Cerebellar cortex (tissue), 1 donor: ENCODE results near the gene VANGL2.
"Not testable (repeated sequence)": the region's sequence is repeated elsewhere in the genome, so short reads cannot be mapped to it uniquely, and the experiment has no call there.

Experiments
- DNase-seq: peaks from one replicate; pipeline ENCODE4 v3.0.0-alpha.2; 2015; ENCODE audit warnings: low spot score

The VANGL2 gene

GRCh38 chr1:160370561-160371345 is 29.6 kb upstream of the VANGL2 start:
- no peak for DNase-seq

DNA sequence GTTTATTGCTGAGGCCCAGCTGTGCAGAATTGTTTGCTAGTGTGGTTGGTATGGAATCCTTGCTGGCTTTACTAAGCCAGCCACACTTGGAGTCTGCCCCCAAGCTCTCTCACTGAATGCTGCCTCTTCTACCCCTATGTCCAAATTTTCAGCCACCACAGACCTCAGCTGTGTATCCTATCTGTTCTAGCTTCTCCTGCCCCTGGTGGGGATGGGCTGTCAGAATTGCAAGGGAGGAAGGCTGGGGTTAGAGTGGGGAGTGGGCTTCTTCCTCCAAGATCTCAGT is 29.1 kb upstream of the VANGL2 start:
- no peak for DNase-seq

DNA sequence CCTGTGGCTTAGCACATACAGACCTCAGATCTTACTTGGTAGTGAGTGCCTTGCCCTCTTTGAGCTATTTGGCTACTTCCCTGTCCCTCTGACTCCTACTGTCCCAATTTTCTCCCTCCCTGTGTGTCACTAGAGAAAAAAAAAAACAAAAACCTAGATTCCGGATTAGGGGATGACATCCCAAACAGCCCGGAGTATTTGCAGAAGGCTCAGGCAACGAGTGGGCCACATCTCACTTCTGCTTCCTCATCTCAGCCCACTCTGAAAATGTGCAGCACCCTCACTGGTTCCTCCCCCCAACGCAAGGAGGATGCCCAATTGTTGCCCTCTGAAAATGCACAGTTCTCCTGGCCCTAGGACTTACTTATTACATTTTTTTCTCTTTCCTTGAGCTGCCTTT is 28.6 kb upstream of the VANGL2 start:
- no peak for DNase-seq

DNA sequence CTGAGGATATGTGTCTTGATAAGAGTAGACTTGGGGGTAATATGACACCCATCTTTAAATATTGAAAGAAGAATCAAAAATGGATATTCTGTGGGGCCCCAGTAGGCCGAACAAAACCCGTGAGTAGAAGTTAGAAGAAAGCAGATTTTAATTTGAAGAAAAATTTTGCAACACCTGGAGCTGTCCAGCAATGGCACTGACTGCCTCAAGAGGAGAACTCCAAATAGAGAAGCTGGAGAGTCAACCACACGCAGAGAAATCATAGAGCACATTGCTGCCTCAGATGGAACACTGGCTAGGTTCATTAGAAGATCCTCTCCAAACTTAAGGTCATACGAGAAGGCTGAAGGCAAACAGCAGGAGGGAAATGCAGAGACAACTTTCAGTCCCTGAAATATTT is 26.7 kb upstream of the VANGL2 start:
- DNase-seq, result no peak

DNA sequence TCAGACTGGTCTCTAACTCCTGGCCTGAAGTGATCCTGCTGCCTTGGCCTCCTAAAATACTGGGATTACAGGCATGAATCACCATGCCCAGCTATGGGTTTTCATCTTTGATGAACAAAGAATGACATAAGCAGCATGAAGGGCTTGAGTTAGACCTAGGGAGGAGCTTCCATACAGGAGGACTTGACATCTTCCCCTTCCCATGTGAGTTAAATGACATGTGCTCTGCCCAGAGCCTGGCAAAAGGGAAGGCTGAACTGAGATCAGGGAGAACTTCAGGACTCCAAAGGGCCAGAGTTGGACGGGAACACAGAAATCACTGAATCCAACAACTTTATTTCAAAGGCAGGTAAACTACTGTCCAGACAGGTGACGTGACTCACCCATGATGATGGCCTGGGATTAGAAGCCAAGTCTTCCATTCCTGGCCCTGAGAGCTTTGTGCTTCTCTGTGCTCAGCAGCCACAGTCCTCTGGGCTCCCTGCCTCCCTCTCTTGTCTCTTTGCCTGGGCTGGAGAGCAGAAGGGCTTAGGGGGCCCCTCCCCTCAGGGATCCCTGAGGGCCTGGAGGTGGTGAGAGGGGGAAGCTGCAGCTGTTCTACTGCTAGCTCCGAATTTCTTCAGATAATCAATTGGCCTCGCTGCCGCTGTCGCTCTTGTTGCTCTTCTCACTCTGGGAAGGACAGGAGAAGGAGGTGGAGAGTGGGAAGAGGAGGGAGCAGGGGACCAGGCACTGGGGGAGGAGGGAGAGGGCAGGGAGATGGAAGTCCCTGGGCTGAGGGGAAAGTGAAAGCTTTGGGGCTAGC is 25.9 kb upstream of the VANGL2 start:
- no peak for DNase-seq

- peak; percentile 28 for DNase-seq
These were observed 24.4 kb upstream of the VANGL2 start for GRCh38 chr1:160375788-160376524.

GRCh38 chr1:160376525-160377131 is 23.7 kb upstream of the VANGL2 start:
- peak; percentile 91 for DNase-seq

DNA sequence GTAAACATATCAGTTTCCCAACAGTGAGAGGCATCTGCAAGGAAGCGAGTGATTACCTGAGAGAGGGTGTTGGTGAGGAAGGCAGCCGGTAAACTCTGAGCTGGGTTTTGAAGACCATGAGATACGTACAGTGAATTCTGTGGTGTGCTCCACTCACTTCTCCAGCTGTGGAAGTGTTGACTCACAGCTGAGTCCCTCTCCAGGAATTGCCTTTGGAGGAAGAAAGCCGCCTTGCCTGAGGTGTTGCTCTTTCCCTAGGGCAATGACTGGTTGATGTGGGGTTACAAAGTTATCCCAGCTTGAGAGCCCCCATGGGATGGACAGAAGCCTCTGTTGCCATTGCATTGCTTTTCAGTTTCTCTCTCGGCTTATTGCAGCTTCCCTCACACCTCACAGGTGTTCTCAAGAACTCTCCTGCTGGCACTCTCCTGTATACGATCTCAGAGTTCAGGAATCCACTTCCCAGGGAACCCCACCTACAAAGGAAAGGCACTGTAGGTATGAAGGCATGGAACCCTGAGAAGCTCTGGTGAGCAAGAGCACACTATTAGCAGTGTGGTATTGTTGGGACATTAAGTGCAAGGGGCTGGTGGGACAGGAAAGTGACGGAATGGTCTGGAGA is 22.7 kb upstream of the VANGL2 start:
- DNase-seq, result no peak

DNA sequence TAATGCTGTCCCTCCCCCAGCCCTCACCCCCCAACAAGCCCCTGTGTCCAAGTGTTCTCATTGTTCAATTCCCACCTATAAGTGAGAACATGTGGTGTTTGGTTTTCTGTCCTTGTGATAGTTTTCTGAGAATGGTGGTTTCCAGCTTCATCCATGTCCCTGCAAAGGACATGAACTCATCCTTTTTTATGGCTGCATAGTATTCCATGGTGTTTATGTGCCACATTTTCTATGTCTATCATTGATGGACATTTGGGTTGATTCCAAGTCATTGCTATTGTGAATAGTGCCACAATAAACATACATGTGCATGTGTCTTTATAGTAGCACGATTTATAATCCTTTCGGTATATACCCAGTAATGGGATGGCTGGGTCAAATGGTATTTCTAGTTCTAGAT is 15.6 kb upstream of the VANGL2 start:
- DNase-seq, result not testable (repeated sequence)

- not testable (repeated sequence) for DNase-seq
These were observed 12.0 kb upstream of the VANGL2 start for GRCh38 chr1:160388406-160388805.

DNA sequence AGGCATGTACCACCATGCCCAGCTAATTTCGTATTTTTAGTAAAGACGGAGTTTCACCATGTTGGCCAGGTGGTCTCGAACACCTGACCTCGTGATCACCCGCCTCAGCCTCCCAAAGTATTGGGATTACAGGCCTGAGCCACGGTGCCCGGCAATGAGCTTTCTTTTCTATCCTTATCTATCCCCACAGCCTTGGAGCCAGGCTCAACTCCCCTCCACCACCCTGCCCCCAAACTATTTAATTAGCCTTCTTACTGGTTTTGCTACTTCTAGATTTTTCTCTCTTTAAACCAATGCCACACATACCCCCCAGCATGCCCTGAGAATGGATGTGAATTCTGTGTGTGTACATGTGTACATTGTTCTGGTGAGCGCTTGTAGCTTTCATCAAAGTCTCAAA is 5.7 kb upstream of the VANGL2 start:
- DNase-seq, result no peak

DNA sequence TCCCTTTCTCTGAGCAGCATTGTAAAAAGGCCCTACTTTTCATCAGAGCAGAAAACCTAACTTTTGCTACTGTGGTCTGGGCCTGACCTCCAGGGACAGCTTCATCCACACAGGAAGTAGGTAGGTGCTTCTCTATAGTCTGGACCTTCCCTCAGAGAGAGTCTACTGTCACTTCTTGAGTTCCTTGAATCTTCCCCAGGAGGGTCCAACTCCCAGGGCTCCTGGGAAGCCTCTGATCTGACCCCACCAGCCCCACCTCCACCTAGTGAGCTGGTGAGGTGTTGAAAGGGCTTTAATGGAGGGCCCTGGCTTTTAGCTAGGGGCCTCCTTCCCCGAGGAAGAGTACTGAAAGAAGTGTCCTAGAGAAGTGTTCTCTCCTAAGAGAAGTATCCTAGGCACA is 2.7 kb upstream of the VANGL2 start:
- DNase-seq, result no peak

DNA sequence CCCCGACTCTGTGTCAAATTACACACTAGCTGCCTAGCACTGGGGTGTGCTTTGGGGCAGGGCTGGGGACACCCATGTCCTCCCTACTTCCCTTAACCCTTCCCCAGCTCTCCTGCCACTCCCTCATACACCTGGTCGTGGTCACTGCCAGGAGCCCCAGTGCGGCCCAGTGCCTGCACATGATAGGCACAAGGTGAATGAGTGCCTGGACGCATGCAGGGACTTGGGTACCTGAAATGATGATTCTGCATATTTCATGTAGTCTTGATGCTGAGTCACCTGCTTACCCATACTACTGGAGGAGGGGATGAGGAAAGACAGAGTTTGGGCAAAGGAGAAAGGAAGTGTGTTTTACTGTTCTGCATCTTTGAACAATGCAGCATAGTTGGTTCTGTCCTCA is 1.5 kb upstream of the VANGL2 start:
- DNase-seq, result no peak

- DNase-seq, result no peak
These were observed 681 bp upstream of the VANGL2 start for GRCh38 chr1:160399544-160400222.

DNA sequence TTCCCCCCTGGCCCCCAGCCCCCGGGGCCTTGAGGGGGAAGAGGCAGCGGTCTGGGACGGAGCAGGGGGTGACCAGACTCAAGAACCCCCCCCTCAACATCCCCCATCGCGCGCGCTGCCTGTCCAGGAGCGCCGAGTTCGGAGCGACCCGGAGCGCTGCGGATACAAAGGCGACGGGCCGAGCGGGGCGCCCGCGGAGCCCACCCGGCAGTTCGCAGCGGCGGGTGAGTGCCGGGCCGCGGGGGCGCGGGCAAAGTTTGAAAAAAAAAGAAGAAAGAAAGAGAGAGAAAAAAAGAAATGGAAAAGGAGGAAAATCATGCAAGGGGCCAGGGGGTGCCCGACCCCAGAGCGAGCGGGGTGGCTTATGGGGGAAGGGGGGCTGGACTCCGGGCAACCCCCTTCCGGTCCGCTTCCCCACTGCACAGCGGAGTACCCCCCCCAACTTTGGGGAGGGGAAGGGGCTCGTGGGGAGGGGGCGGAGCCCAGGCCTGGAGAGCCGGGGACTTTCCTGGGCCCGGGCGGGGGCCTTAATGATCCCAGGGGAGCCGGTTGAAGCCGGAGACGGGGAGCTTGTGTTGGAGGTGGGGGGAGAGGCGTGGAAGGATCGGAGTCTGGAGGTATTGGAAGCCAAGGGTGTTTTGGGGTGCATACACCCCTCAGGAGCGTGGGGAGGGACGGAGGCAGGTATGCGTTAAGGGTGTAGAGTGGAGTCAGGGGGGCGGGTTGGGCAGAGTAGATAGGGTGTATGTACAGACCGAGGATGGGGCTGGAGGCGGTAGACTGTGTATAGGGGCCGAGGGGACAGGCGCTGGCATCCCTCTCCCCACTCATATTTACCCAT is 502 bp downstream of the VANGL2 start:
- DNase-seq, result no peak

- DNase-seq, result peak; percentile 34
These were observed 1.1 kb downstream of the VANGL2 start for GRCh38 chr1:160401487-160401805.

DNA sequence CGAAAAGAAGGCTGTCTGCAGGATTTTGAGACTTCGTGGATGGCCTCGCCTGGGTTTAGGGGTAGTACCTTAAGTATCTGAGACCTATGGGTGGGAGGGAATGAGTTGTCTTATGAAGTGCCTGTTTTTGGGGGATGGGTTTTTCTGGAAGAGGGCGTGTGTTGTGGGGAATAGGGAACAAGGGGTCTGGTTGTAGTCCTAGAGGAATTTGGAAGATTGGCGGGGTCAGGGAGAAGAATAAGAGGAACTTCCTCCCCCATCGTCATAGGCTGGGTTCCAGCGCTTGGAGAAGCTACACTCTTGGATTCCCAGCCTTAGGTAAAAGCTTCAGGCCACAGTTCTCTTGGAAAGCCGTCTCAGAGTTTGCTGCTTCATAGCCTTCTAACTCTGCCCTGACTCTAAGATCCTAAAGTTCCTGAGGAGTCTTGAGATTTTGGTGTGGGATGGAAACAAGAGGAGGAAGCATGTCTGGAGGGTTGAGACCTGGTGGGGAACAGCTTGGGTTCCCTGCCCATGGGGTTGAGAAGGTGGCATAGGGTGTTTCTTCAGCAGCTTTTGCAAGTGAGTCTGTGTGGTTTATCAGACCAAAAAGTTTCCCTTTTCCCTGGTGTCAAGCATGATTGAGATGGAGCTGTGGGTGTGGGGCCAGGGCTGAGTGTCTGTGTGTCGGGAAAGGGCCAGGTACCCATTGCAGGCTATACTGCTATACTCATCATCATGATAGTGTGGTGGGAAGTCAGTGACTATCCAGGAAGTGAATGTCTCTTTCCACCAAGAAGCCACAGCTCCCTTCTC is 1.8 kb downstream of the VANGL2 start:
- DNase-seq, result peak; percentile 36

- no peak for DNase-seq
These were observed 2.9 kb downstream of the VANGL2 start for GRCh38 chr1:160403244-160403643.

DNA sequence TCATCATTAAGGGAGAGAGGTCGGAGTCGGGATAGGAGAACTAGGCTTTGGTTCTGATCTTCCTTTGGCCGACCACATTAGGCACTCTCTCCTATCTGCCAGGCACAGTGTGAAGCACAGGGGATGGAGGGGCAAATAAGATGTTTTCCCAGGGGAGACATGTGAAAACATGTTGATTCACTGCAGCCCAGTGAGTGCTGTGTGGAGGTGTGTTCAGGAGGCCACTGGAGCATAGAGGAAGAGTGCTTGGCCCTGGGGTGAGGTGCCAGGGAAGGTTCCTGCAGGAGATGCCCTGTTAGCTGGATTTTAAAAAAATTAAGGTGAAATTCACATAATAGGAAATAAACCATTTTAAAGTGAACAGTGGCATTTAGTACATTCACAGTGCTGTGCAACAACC is 3.7 kb downstream of the VANGL2 start:
- no peak for DNase-seq

DNA sequence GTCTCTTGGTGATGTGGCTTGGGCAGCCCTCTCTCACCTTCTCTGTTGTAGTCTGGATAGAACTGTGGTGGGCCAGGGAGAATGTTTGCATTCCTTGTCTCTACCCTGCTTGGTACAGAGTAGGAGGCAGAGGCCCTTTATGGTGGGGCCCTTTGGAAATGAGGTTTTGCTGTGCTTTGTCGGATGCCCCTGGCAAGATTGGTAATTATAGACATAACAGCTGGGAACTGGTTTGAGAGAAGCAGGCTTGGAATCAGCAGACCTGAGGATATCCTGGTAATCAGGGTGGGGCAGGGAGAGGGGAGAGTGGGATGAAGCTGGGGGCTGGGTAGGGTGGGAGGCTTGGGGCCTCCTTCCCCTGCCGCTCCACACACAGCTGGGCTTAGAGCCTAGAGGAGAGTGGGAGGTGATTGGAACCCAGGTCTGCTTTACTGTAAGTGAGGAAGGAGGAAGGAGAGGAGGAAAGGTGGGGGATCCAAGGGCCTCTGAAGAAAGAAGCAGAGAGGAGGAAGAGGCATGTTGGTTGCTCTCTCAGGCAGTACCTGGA is 5.0 kb downstream of the VANGL2 start:
- DNase-seq, result no peak
